GM04504 (cell line): Measurements from ENCODE around the gene ADGRG1.

ENCODE experiments used
- DNase-seq: peaks from one replicate; pipeline ENCODE4 v3.0.0-alpha.2; 2012; ENCODE audit warnings: low read depth

The ADGRG1 gene

DNA sequence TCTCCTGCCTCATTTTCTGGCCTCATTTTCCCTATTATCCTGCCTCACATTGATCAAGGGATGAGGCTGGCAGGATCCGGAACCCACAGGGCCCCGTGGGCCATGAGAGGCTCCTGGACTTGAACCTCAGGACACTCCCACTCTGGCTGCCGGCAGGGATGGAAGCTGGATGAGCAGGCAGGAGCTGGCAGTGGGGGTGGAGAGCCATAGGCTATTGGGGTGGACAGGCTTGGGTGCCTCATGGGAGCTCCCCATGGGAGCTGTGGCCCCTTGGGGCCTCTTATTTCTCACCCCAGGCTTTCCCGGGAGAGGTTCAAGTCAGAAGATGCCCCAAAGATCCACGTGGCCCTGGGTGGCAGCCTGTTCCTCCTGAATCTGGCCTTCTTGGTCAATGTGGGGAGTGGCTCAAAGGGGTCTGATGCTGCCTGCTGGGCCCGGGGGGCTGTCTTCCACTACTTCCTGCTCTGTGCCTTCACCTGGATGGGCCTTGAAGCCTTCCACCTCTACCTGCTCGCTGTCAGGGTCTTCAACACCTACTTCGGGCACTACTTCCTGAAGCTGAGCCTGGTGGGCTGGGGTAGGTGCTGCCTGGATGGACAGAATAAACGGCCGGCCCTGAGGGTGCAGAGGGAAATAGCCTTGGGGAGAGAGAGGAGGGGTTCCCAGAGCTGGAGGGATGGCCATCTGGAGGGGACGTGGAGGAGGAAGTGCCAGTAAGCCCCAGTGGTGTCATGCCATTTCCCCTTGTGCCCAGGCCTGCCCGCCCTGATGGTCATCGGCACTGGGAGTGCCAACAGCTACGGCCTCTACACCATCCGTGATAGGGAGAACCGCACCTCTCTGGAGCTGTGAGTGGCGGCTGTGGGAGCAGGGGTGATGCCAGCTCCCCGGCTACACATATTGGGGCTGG lies 55.5 kb downstream of the ADGRG1 start:
- DNase-seq: no peak

DNA sequence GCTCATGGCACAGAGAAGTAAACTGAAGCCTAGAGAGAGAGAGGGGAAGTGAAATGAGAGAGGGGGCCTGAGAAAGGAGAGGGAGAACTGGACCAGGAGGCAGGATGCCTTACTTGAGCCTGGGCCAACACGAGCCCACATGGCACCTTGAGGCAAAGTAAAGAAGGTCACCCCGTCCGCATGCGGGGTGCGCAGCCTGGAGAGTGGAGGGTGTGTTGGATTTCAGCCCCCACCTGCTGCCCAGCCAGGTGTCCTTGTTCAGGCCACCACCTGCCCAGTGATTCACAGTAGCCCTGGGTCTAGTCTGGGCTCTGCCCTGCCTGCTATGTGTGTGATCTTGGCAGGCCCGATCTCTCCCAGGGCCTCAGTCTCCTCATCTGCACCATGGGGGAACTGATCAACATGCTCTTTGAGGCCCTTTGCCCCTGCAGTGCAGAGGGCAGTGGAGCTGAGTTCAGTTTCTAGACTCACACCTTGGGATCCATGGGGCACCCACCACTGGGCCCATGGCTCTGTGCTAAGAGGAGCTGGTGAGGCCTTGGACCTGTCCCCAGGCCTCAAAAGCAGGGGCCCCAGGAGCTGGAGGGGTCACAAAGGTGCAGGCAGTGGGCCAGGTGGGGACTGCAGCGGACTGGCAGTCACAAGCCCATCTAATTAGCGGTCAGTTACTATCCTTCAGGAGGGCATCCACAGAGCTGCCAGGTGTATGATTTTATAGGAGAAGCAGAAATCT lies 56.4 kb downstream of the ADGRG1 start:
- DNase-seq: no peak

DNA sequence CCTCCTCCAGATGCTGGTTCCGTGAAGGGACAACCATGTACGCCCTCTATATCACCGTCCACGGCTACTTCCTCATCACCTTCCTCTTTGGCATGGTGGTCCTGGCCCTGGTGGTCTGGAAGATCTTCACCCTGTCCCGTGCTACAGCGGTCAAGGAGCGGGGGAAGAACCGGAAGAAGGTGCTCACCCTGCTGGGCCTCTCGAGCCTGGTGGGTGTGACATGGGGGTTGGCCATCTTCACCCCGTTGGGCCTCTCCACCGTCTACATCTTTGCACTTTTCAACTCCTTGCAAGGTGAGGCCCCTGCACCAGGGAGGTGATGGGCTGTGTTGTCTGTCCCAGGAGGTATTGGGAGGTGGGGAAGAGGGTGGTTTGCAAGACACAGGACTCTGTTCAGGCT lies 57.2 kb downstream of the ADGRG1 start:
- no peak for DNase-seq

DNA sequence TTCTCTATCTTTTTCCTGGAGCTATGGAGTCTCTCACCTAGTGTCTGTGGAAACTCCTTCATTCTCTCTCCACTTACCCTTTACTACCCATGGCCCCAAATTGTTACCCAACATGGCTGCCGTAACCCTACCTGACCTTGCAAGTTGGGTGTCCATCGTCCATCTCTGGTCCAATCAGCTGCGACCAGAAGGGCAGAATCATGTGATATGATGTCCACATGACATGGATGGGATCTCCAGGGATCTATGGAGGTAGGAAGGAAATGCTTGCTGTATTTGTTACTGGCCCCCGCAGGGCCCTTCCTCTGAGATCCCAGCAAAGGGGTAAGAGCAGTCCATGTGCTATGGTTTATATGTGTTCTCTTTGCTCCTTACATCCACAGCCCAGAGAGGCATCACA lies 58.1 kb downstream of the ADGRG1 start:
- DNase-seq: no peak

DNA sequence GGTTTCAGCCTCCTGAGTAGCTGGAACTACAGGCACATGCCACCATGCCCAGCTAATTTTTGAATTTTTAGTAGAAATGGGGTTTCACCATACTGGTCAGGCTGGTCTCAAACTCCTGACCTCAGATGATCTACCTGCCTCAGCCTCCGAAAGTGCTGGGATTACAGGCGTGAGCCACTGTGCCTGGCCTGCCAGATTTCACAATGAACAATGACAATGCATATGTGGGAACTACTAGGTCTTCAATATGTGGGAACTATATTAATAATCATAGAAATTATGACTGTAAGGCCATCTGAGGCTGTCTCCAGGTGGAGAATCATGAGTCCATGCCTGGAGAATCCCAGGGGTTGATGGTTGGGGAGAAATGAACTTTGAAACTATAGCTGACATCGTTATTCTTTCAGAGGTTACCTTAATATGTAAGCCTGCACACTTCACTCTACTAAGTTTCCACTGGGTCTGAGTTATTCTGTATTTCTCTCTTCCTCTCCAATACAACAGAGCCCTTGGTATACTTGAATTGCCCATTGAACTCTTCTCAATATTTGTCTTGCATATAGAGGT lies 59.0 kb downstream of the ADGRG1 start:
- DNase-seq: no peak

DNA sequence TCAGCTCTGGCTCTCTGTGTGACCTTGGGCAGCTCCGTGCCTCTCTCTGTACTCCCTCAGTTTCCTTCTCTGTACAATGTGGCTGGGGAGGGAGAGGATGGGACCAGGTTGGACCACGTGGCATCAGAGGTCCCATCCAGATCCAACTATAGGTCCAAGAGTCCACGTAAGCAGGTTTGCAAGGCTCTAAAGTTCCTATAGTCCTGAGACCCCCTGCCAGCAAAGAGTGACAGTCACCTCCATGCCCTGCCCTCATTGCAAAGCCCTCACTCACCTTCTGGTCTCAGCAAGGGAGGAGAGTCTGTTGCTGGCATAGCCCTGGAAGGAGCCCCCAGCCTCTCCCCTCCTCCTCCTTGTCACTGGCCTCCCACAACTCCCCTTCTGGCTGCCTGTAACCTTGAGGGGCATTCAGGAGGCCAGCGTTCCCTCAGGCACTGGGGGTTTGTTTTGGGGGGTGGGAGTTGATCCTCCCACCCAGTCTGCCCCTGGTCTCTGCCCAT lies 60.1 kb downstream of the ADGRG1 start:
- DNase-seq: no peak

DNA sequence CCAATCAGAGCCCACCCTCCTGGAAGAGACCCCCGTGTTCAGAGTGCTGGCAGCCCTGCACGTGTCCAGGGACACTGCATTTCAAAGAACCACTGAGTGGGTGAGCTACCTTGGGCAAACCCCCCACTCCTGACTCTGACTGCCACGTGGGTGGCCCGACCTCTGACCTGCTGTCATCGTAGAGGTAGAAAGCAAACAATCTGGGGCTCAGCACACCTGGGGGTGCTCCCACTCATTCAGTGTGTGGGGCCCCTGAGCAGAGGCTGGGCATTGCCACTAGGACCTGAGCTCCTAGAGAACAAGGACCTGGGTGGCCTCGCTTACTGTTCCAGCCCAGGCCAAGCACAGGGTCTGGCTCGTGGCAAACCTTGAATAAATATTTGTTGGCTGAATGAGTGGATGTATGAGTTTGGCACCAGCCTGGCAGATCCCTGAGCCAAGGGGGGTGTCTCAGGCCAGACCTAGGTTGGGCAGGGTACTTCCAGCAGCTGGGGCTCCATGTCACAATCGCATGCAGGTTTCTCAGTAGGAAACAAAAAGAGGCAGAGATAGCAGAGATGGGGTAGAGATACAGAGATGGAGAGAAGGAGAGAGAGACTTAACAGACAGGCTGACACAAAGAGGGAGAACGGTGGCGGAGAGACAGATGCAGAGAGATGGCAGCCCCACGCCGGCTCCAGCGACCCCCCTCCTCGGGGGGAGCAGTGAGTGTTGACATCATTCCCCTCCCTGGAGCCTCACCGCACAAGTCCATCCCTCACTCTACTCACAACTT lies 60.7 kb downstream of the ADGRG1 start:
- DNase-seq: no peak

DNA sequence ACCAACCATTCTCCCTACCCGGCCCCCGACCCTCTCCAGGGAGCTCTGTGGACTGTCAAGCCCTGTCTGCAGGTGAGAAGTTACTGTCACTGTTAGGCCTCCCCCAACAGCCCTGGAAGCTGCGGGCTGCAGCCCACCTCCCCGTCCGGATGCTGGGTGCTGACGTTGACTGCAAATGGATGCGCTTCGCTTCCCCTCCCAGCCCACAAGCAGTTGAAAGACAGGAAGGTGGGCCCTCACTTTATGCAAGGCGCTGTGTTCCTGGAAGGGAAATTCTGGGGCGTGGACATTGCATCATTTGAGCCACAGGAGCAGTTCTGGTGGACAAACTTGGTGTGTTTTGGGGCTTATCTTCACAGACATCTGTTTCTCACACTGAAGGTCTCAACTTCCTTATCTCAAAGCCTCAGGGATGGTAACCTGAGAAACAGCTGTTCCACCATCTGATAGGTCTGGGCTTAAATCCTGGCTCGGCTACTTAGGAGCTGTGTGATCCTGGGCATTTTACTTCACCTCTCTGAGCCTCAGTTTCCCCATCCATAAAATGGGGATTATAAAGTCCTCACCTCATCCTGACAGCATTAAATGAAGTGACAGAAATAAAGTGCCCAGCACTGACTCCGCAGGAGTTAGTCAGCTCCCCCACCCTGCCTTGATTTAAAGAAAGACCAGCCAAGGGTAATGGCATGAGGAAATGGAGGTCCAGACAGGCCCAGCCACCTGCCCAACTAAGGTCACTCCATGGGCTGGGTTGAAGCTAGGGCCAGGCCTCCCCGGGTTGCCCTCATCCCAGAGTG lies 61.5 kb downstream of the ADGRG1 start:
- no peak for DNase-seq

DNA sequence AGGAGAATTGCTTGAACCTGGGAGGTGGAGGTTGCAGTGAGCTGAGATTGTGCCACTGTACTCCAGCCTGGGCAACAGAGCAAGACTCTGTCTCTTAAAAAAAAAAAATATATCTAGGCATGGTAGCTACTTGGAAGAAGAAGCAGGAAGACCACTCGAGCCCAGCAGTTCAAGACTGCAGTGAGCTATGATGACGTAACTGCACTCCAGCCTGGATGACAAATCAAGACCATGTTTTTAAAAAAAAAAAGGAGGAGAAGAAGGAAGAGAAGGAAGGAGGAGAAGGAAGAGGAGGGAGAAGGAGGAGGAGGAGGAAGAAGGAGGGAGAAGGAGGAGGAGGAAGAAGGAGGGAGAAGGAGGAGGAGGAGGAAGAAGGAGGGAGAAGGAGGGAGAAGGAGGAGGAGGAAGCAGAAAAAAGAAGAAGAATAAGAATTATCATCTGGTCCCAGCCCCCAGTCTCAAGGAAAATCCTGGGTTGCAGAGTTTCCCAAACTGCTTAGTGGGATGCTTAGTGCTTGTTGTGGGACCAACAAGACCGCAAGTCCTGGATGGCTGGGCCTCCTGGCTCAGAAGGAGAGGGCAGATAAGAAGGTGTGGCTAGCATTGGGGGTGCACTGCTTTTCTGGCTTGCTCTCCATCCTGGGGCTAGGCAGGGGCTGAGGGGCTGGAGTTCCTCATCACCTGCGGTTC lies 62.5 kb downstream of the ADGRG1 start:
- no peak for DNase-seq

DNA sequence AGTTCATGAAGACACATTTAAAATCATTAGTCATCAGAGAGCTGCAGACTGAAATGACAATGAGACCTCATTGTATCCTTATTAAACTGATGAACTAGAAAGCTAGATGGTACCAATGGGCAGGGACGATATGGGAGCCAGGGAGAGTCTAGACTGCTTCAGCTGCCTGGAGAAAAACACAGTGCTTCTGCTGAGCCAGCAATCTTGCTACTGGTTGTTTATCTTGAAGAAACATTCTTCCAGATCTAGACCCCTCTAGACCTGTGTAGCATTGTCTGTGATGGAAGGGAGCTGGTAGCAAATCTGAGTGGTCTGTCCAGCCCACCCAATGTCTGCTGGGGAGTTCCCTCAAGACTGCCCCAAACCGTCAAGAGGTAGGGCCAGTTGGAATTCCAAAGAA lies 64.2 kb downstream of the ADGRG1 start:
- no peak for DNase-seq

DNA sequence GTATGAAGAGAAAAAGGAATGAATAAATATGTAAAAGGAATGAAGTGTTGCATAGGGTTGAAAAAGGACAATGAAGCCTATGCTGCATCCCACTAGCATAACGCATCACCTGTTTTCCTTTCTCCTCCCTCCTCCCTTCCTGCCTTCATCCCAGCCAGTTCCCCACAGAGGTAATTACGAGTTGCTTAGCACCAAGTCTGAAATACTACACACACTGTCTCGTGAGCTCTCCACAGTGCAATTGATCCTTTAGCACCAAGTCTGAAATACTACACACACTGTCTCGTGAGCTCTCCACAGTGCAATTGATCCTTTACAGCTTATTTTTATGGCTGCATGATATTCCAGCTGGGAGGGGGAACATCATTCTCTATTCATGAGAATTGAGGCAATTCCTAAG lies 65.1 kb downstream of the ADGRG1 start:
- no peak for DNase-seq

DNA sequence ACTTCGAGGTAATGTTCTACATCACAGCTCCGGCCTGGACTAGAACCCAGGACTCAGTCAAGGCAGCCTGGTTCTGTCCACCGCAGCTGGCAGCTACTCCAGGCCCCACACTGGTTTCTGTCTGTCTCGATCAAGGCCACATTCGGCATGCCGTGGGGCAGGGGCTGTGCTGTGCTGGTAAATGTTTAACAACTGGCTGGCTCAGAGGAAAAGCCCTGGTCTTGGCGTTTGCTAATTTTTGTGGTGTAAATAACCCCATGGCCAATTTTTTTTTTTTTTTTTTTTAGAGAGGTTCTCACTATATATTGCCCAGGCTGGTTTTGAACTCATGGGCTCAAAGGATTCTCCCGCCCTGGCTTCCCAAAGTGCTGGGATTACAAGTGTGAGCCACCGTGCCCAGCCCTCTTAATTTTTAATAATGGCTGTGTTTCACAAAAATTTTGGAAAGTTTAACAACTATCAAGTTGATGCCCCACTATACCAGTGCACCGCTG lies 65.8 kb downstream of the ADGRG1 start:
- no peak for DNase-seq

DNA sequence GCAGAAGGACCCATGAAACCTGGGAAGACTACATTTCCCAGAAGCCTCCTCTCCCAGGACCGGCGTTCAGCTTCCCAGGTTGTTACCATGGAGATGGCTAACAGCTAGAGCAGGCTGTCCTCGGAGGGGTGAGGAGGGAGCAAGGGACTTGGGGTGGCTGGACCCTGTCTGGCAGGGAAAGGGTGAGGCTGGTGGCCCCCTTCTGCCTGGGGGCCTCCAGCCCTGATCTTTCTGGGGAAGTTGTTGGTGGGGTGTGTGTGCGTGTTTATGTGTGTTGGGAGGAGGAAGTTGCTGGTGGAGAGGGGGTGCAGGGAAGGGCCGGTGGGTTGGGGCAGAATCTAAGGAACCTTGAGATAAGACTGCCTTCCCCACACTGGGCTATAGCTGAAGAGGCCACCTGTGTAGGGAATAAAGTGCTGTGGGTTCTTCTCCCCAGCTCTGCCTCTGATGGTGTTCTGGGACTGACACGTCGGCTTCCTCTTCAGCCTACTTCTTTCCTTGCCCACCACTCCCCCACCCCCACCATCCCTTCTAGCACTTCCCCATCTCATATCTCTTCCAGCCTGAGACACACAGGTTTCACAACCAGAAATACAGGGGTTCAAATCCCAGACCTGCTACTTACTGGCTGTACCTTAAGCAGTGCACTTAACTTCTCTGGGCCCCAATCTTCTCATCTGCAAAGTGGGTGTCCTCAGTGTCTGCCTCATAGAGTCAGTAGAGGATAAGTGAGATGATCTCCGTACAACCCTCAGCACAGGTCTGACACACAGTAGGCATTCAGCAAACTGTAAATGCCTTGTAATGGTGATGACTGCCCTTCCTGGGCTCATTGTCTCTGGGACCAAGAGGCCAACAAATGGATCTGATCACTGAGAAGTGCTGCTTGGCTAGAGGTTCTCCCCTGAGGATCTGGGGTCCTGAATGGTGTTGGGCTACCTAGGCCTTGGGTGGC lies 66.6 kb downstream of the ADGRG1 start, which contains the start of gene DRC7:
Gene DRC7 (plus strand): TSS at position 82 of the 955 bp plus-strand sequence. CDS start 3,144 bp downstream, outside the sequence.
- peak; percentile 0 for DNase-seq

DNA sequence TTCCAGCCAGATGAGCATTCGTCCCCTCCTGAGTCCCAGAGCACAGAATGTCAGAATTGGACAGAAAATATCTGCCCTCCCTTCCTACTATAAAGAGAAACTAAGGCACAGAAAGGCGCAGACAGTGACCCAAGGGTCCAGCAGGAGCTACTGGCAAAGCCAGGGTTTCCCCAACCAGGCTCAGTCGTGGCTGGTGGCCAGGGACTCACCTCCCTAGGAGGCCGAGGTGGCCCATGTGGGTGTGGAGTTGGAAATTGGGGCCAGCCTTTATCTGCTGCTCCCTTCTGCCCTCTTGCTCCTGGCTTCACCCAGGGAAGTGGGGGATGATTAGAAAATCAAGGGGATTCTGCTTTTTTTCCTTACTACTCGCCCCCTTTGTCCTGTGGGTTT lies 67.2 kb downstream of the ADGRG1 start:
- no peak for DNase-seq

DNA sequence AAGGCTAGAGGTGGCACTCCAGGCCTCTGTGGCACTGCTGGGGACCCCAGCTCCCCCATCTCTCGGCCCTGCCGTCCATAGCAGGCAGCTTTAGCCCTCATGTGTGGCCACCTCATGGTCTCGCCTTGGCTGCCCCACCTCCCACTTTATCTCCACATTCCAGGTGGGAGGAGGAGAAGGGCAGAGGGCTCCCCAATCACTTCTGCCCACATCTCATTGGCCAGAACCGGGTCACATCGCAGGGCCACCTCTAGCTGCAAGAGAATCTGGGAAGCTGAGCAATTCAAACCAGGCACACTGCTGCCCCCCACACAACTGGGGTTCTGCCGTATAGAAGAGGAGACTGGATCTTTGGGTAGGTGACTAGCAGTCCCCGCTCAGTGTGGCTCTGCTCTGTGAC lies 67.8 kb downstream of the ADGRG1 start:
- no peak for DNase-seq

DNA sequence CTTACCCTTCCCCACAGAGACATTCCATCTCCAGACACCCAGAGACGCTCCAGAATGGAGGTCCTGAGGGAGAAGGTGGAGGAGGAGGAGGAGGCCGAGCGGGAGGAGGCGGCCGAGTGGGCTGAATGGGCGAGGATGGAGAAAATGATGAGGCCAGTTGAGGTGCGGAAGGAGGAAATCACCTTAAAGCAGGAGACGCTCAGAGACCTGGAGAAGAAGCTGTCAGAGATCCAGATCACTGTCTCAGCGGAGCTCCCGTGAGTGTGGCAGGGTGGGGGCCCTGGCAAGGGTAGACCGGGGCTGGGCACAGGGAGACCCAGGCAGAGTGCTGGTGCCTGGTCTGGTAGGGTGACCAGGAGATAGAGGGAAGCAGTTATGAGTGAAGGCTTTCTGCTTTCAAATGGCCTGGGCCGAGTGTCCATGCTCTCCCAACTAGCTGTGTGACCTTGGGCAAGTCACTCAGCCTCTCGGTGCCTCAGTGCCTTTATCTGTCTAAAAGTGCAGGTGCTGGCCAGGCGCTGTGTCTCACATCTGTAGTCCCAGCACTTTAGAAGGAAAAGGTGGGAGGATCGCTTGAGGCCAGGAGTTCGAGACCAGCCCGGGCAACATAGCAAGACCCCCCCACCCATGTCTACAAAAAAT lies 69.6 kb downstream of the ADGRG1 start:
- no peak for DNase-seq

DNA sequence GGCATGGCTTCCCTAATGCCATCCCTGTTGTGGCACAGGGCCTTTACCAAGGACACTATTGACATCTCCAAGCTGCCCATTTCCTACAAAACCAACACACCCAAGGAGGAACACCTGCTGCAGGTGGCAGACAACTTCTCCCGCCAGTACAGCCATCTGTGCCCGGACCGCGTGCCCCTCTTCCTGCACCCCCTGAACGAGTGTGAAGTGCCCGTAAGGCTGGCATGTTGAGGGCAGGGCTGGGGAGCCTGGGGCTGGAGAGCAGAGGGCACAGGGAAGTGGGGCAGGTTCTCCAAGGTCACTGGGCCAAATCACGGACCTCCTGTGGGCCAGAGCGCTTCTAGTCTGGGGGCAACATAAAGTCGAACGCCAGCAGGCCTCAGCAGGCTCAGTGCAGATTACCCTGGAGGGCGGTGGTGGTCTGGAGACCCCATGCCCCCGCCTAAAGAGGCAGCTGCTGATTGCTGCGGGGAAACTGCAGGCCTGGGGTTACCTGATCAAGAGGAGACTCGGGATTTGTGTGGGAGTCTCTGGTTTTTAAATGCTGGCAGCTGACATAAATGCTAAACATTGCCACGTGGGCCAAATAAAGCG lies 70.5 kb downstream of the ADGRG1 start:
- no peak for DNase-seq

DNA sequence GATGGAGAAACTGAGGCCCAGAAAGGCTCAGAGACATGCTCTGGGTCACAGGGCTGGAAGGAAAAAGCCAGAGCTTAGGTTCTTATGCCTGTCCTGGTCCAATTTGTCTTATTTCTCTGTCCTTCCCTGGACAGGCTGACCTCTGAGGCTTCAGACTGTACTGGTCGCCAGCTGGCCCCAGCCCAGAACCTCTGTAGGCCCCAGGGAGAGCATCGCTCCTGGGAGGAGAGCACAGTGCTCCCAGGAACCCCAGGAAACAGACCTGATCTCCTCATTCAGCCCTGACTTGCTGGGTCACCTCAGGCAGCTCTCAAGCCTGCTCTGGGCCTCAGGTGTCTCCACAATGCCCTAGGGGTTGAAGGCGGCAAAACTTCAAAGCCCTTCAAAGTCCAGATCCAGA lies 71.1 kb downstream of the ADGRG1 start:
- DNase-seq: no peak
